Stimulated activated memory B cell treated with anti-CD40 and anti-IgM and Interleukin-4, amounts not matched to agents 10 μg/mL and 1 μg/mL and 100 μg/mL, for 72 hours (primary cell): Measurements from ENCODE around the gene FAM107A.
"Not testable (repeated sequence)": the region's sequence is repeated elsewhere in the genome, so short reads cannot be mapped to it uniquely, and the experiment has no call there.

ENCODE experiments used
- ATAC-seq: fragments of 150-1000 bp; cut with Tn5 transposase; 2 replicates; pipeline ENCODE4 v1.10.0; 2021
- H3K27ac Mint-ChIP-seq: one replicate; pipeline ENCODE4 v1.8.0; 2022; ENCODE audit warnings: mild to moderate bottlenecking, mixed read lengths
- H3K27me3 Mint-ChIP-seq: one replicate; pipeline ENCODE4 v1.8.0; 2022; ENCODE audit warnings: mixed read lengths
- H3K36me3 Mint-ChIP-seq: one replicate; pipeline ENCODE4 v1.8.0; 2022; ENCODE audit warnings: mixed read lengths
- H3K4me1 Mint-ChIP-seq: one replicate; pipeline ENCODE4 v1.8.0; 2022; ENCODE audit warnings: mixed read lengths
- H3K4me3 Mint-ChIP-seq: one replicate; pipeline ENCODE4 v1.8.0; 2022; ENCODE audit warnings: mild to moderate bottlenecking, moderate library complexity, mixed read lengths
- H3K9me3 Mint-ChIP-seq: one replicate; pipeline ENCODE4 v1.8.0; 2022; ENCODE audit warnings: mixed read lengths

Gene FAM107A

GRCh38 chr3:58537412-58538301 is 39.5 kb downstream of the FAM107A start:
- Mint-ChIP-seq H3K9me3 (no peaks in the 10 kb centered on the region), H3K4me3 (no peak overlapping the region), H3K36me3 (no peaks in the 10 kb centered on the region), H3K4me1 (peaks cover 5% of the 10 kb centered on the region), H3K27me3 (no peaks in the 10 kb centered on the region), H3K27ac (no peak overlapping the region)
- no peak for ATAC-seq

DNA sequence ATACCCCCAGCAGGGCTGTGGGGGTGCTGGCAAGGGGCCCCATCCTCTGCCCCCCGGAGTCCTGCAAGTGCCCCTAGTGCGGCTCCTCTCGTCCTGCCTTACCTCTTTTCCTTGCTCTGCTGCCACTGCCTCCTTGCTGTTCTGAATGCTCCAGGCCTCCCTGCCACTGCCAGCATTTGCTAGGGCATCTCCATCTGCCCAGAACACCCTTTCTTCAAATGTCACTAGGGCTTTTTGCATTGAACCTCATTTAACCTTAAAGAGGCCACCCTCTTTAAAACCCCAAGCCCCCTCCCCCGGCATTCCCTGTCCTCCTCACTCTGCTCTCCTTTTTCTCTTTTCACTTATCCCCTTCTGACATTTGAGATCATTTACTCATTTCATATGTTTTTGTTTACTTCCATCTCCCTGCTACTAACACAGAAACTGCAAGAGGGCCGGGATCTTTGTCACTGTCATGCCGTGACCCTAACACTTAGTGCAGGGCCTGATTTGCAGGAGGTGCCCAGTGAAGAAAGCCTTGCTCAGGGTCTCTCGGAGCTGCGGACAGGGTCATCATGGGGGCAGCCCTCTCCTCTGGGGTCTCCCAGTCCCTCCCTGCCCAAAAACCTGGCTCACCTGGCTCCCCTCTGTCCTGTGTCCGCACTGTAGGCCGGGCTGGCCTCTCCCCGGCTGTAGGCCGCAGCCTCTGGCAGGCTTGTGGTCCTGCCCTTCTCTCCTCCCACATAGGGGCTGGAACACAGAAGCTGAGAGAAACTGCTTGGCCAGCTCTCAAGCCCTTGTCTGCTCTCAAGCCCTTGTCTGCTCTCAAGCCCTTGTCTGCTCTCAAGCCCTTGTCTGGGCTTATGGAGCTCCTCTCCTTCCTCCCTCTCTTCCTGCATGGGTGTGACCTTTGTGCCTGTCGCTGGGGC is 40.4 kb downstream of the FAM107A start, which contains the start of gene ACOX2:
Gene ACOX2, minus strand, starts transcription at position 690 of the 911 bp plus-strand sequence. CDS start 2,084 bp downstream, outside the sequence.
- H3K27me3 Mint-ChIP-seq, result no peaks in the 10 kb centered on the region
- H3K9me3 Mint-ChIP-seq, result no peaks in the 10 kb centered on the region
- H3K4me3 Mint-ChIP-seq, result no peak within 1 kb of the TSS
- ATAC-seq, result no peak
- peaks cover 12% of the 10 kb centered on the region for H3K4me1 Mint-ChIP-seq
- no peak within 1 kb of the TSS for H3K27ac Mint-ChIP-seq
- no peaks in the 10 kb centered on the region for H3K36me3 Mint-ChIP-seq

GRCh38 chr3:58535531-58536500 is 41.4 kb downstream of the FAM107A start:
- Mint-ChIP-seq H3K36me3 (no peaks in the 10 kb centered on the region), H3K27me3 (no peaks in the 10 kb centered on the region), H3K27ac (no peak overlapping the region), H3K4me3 (no peak overlapping the region), H3K9me3 (no peaks in the 10 kb centered on the region), H3K4me1 (peaks cover 12% of the 10 kb centered on the region)
- ATAC-seq, result no peak

- Mint-ChIP-seq H3K9me3 (no peaks in the 10 kb centered on the region), H3K27ac (no peak overlapping the region), H3K36me3 (no peaks in the 10 kb centered on the region), H3K4me3 (no peak overlapping the region), H3K4me1 (peaks cover 12% of the 10 kb centered on the region), H3K27me3 (no peaks in the 10 kb centered on the region)
- ATAC-seq, result no peak
These were observed 42.3 kb downstream of the FAM107A start for GRCh38 chr3:58534592-58535494.

DNA sequence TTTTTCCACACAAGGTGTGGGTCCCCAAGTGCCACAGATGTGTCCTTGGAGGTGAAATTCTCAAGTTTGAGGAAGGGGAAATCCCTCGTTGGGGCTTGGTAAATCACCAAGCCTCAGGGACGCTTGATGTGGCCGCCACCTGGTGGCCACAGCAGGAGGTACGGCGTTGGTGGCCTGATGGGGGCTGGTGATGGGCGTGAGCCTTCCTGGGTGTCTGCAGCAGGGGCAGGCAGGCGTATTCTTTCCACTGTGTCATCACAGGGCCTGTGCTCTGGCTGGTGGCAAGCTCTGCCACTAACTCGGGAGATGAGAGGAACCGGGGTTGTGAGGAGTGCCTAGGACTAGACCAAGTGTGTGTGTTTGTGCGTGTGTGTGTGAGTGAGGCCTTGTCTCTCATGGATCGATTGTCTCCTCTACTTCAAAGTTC is 44.4 kb downstream of the FAM107A start:
- no peaks in the 10 kb centered on the region for H3K9me3 Mint-ChIP-seq
- H3K27me3 Mint-ChIP-seq, result no peaks in the 10 kb centered on the region
- H3K27ac Mint-ChIP-seq, result peak overlapping the region; percentile 41
- H3K36me3 Mint-ChIP-seq, result no peaks in the 10 kb centered on the region
- H3K4me3 Mint-ChIP-seq, result no peak overlapping the region
- ATAC-seq, result peak; percentile 94
- H3K4me1 Mint-ChIP-seq, result peaks cover 12% of the 10 kb centered on the region

GRCh38 chr3:58531956-58532355 is 45.2 kb downstream of the FAM107A start:
- peaks cover 12% of the 10 kb centered on the region for H3K4me1 Mint-ChIP-seq
- H3K4me3 Mint-ChIP-seq, result no peak overlapping the region
- H3K36me3 Mint-ChIP-seq, result no peaks in the 10 kb centered on the region
- no peaks in the 10 kb centered on the region for H3K9me3 Mint-ChIP-seq
- H3K27me3 Mint-ChIP-seq, result no peaks in the 10 kb centered on the region
- no peak for ATAC-seq
- no peak overlapping the region for H3K27ac Mint-ChIP-seq

GRCh38 chr3:58531555-58531954 is 45.6 kb downstream of the FAM107A start:
- H3K4me1 Mint-ChIP-seq, result peaks cover 12% of the 10 kb centered on the region
- ATAC-seq, result no peak

GRCh38 chr3:58530354-58530865 is 46.8 kb downstream of the FAM107A start:
- Mint-ChIP-seq H3K4me3 (no peak overlapping the region), H3K36me3 (no peaks in the 10 kb centered on the region), H3K27me3 (no peaks in the 10 kb centered on the region), H3K9me3 (no peaks in the 10 kb centered on the region), H3K4me1 (peaks cover 12% of the 10 kb centered on the region), H3K27ac (no peak overlapping the region)
- ATAC-seq, result no peak

More at GRCh38 chr3:58531555-58531954, 45.6 kb downstream of the FAM107A start:
- H3K9me3 Mint-ChIP-seq, result no peaks in the 10 kb centered on the region
- H3K4me3 Mint-ChIP-seq, result no peak overlapping the region
- H3K36me3 Mint-ChIP-seq, result no peaks in the 10 kb centered on the region
- no peak overlapping the region for H3K27ac Mint-ChIP-seq
- H3K27me3 Mint-ChIP-seq, result no peaks in the 10 kb centered on the region

DNA sequence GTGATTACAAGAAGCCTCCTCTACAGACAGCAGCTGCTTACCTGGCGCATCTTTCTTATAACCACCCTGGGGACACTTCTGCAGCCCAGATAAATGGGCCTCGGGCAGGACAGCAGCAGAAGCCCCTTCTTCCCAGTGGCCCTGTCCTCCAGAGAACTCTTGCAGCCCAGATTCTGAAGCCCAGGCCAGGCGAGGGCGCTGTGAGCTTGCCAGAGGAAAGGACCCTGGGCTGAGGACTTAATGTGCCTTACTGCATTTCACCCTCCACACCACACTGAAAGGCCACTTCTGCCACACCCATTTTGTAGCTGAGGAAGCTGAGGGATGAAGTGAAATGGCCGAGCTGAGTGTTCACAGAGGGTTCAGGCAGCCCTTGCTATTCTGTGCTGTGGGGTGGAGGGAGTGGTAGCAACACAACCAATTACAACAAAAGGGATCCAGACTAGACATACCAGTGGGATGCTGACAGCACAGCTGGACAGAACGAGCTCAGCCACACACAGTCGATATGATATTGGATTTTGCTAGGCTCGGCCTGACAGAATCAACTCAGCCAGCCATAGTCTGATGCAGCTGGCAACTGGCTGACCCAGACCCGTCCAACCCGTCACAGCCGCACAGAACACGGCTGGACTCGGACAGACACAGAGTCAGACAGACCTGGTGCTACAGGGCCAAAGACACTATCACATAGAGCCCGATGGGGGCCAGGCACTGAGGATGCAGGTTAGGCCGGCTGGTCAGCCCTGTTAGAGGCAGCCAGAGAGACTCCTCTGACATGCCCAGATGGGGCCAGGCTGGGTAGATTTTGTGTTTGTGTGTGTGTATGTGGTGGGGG is 47.5 kb downstream of the FAM107A start:
- ATAC-seq, result no peak
- no peaks in the 10 kb centered on the region for H3K27me3 Mint-ChIP-seq
- H3K36me3 Mint-ChIP-seq, result no peaks in the 10 kb centered on the region
- H3K27ac Mint-ChIP-seq, result no peak overlapping the region
- peaks cover 12% of the 10 kb centered on the region for H3K4me1 Mint-ChIP-seq
- H3K9me3 Mint-ChIP-seq, result no peaks in the 10 kb centered on the region
- H3K4me3 Mint-ChIP-seq, result no peak overlapping the region

- Mint-ChIP-seq H3K27me3 (no peaks in the 10 kb centered on the region), H3K36me3 (no peaks in the 10 kb centered on the region), H3K27ac (no peak overlapping the region), H3K9me3 (no peaks in the 10 kb centered on the region), H3K4me1 (peaks cover 12% of the 10 kb centered on the region), H3K4me3 (no peak overlapping the region)
- no peak for ATAC-seq
These were observed 48.6 kb downstream of the FAM107A start for GRCh38 chr3:58528629-58529028.

DNA sequence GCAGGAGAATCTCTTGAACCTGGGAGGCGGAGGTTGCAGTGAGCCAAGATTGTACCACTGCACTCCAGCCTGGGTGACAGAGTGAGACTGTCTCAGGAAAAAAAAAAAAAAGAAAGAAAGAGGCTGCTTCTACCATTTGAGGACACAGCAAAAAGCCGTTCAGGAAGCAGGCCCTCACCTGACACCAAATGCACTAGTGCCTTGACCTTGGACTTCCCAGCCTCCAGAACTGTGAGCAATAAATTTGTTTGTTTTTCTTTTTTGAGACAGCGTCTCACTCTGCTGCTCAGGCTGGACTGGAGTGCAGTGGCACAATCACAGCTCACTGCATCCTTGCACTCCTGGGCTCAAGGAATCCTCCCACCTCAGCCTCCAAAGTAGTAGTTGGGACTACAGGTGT is 49.8 kb downstream of the FAM107A start:
- not testable (repeated sequence) for H3K4me1 Mint-ChIP-seq, H3K27ac Mint-ChIP-seq, H3K9me3 Mint-ChIP-seq, H3K4me3 Mint-ChIP-seq, H3K36me3 Mint-ChIP-seq, ATAC-seq, H3K27me3 Mint-ChIP-seq

DNA sequence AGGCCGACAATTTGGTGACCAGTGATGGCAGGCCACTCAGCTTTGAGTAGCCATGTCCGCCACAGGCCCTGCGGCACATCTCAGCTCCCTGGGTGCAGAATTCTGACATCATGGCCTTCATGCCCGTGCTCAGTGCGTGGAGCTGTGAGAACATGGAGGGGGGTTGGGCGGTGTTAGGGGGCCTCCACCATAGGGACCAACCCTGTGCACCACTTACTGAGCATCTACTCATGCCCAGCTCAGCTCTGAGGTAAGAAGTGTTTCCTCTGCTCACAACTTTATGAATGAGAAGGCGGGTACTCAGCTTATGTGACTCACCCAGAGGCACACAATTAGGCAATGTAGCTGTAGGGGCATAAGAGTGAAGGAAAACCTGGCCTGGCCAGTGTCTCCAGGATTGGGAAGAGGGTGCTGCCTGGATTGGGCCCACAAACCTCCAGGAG is 50.7 kb downstream of the FAM107A start:
- H3K4me3 Mint-ChIP-seq, result no peak overlapping the region
- H3K27ac Mint-ChIP-seq, result no peak overlapping the region
- H3K36me3 Mint-ChIP-seq, result no peaks in the 10 kb centered on the region
- H3K27me3 Mint-ChIP-seq, result no peaks in the 10 kb centered on the region
- ATAC-seq, result no peak
- H3K9me3 Mint-ChIP-seq, result no peaks in the 10 kb centered on the region
- H3K4me1 Mint-ChIP-seq, result no peaks in the 10 kb centered on the region

DNA sequence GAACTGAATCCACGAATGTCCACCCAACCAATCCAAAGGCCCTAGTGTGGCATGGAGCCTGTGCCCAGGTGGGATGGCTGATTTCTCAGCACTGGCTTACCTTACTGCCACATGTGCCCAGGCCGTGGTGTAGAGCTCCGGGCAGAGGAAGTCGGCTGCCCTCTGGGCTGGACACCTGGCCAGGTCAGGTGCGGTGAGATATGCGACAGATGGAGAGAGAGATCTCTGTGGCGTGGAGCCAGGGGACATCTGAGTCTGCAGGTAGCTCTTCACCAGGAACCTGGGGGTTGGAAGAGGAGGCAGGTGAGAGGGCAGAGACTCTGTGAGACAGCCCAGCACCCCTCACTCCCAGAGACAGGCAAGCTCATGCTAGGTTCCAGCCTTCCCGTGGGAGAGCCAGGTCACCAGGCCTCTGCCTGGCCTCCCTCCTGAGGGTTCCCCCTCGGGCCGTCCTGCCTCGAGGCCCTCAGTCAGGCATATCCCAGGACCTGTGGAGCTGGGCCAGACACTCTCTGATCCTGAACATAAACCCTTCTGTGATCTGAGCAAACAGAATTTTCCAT is 52.8 kb downstream of the FAM107A start:
- Mint-ChIP-seq H3K4me1 (no peaks in the 10 kb centered on the region), H3K27me3 (no peaks in the 10 kb centered on the region), H3K36me3 (no peaks in the 10 kb centered on the region), H3K27ac (no peak overlapping the region), H3K4me3 (no peak overlapping the region), H3K9me3 (no peaks in the 10 kb centered on the region)
- ATAC-seq, result no peak
